Measurements from ENCODE around the gene TSSK6.

- peak; percentile 99 for TF ChIP-seq CTCF (IDR thresholded peaks at IDR 0.05; ENCODE audit: poor library complexity)
- no peak for TF ChIP-seq EZH2phosphoT487 (IDR thresholded peaks at IDR 0.05; ENCODE audit: low read depth, severe bottlenecking, unreplicated experiment)
Measured at GRCh38 chr19:19531951-19532805, 16.8 kb upstream of the TSSK6 start.

All from hepatocyte (in vitro differentiated cells).